Suprapubic skin (tissue), 4 donors: ENCODE results near the gene STAB2. TPM values are rescaled to one million over a fixed set of nuclear protein-coding genes. Genes with fewer than 3 reads are reported as not detected.

ENCODE experiments used
- DNase-seq, 2 donors: peaks; one replicate each; pipeline ENCODE4 v3.0.0-alpha.2; 2019; ENCODE audit warnings: low spot score in 2 of 2
- H3K27ac ChIP-seq: fragments of 200-600 bp; sonication (generic); one replicate; pipeline ENCODE4 v1.5.1; 2019
- H3K27me3 ChIP-seq: fragments of 200-600 bp; sonication (generic); one replicate; pipeline ENCODE4 v1.5.1; 2019
- H3K36me3 ChIP-seq: fragments of 200-600 bp; sonication (generic); one replicate; pipeline ENCODE4 v1.5.1; 2019
- H3K4me1 ChIP-seq: fragments of 200-600 bp; sonication (generic); one replicate; pipeline ENCODE4 v1.5.1; 2019
- H3K4me3 ChIP-seq: fragments of 200-600 bp; sonication (generic); one replicate; pipeline ENCODE4 v1.5.1; 2019; ENCODE audit warnings: mild to moderate bottlenecking
- H3K9me3 ChIP-seq: fragments of 200-600 bp; sonication (generic); one replicate; pipeline ENCODE4 v1.5.1; 2019
- EP300 ChIP-seq: sonication (generic); formaldehyde crosslinking; IDR thresholded peaks from one replicate; pipeline ENCODE4 v1.6.1; 2017; ENCODE audit warnings: antibody characterized with exemption
- POLR2A ChIP-seq, 2 donors: fragments of 450-650 bp; IDR thresholded peaks; one replicate each; pipeline ENCODE4 v1.6.1; 2017; ENCODE audit warnings: antibody characterized with exemption in 2 of 2, mild to moderate bottlenecking in 2 of 2, moderate library complexity in 2 of 2
- POLR2AphosphoS5 ChIP-seq, 3 donors: sonication (generic); formaldehyde crosslinking; IDR thresholded peaks; one replicate each; pipeline ENCODE4 v1.6.1; 2017; ENCODE audit warnings: antibody characterized with exemption in 3 of 3
- WGBS: methylation state at CpG from one replicate; pipeline ENCODE4 v1.1.5; 2018; 5-methylcytosine and 5-hydroxymethylcytosine counted together
- total RNA-seq, 4 donors: library from RNA; depleted of rRNA; stranded (reverse); fragments of >200 nt; gene quantifications; one replicate each; pipeline ENCODE4 v1.1.0, GENCODE V29; 2016
- TF ChIP-seq, protein P1 (sequence below), 2 donors: fragments of 200-600 bp in 1 of 2; fragments of 450-650 bp in 1 of 2; sonication (generic) in 1 of 2; IDR thresholded peaks; one replicate each; pipeline ENCODE4 v1.5.1; 2016 to 2019; ENCODE audit warnings: antibody characterized with exemption in 2 of 2, mild to moderate bottlenecking in 1 of 2, moderate library complexity in 1 of 2

Gene STAB2
- total RNA-seq, 4 donors from 2014 or later = 0.34 TPM; not detected in 3

DNA sequence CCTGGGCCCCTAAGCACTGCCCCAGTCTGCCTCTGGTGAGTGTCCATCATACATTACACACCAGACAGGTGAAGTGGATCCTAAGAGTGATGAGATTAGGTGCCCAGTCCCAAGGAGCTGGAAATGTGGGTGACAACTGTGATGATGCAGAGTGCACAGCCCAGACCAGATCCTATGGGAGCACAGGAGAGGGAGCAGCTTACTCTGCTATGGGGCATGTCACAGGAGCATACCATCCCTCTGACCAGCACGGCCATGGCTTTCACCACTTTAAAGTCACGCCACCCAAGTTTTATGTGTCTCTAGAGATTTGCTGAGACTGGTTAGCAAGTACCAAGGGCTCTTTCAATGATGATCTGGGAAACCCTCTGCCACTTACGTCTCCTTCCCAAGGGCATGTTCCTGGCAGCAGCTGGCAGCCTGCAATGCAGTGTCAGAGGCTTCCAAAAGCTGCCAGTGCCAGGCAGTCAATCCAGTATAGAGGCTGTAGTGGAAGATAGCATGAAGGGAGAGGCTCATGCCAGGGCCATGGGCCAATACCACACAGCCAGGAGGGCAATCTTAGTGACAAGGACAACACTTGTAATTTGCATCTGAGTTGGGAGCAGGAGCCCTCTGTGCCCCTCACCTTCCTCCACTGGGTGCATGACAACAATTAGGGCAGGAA lies 40.2 kb downstream of the STAB2 start:
- Histone ChIP-seq H3K36me3 (no peaks in the 10 kb centered on the region), H3K4me3 (no peak overlapping the region), H3K4me1 (peaks cover 3% of the 10 kb centered on the region), H3K27ac (no peak overlapping the region), H3K27me3 (no peaks in the 10 kb centered on the region), H3K9me3 (no peaks in the 10 kb centered on the region)
- 63% methylated on average over 1 of the region's 3 CpGs for WGBS
- TF ChIP-seq POLR2AphosphoS5 (IDR thresholded peaks at IDR 0.05) = no peak
- no peak for DNase-seq

DNA sequence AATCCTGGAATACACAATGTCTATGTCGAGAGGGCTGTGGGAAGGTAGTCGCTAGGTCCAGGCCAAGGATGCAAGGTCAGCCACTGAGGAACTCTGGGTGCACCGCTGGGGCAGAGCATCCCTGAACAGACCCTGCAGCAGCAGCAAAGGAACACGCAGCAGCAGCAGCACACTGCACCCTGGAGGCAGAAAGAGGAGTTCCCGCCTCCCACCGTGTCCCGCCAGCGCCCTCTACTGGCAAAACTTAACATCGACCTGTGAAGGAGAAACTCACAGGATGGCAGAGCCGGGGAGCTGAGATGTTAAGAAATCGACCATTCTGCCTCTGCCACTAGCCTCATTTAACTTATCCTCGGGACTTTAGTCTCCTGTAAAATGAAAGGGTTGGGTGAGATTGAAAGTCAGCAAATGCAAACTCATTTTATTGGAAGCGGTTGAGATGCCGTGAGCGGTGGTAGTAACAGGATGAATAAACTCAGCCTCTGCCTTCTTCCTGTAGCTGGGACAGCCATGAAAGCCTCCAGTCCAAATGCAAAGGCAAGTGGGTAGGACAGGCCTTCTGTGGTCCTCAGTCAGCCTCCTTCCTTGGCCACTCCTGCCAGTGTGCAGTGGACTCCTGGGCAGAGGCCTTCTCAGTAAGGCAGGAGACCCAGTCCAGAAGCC lies 45.6 kb downstream of the STAB2 start:
- H3K4me1 ChIP-seq = no peaks in the 10 kb centered on the region
- no peaks in the 10 kb centered on the region for H3K36me3 ChIP-seq
- no peaks in the 10 kb centered on the region for H3K9me3 ChIP-seq
- TF ChIP-seq, protein P1, sequence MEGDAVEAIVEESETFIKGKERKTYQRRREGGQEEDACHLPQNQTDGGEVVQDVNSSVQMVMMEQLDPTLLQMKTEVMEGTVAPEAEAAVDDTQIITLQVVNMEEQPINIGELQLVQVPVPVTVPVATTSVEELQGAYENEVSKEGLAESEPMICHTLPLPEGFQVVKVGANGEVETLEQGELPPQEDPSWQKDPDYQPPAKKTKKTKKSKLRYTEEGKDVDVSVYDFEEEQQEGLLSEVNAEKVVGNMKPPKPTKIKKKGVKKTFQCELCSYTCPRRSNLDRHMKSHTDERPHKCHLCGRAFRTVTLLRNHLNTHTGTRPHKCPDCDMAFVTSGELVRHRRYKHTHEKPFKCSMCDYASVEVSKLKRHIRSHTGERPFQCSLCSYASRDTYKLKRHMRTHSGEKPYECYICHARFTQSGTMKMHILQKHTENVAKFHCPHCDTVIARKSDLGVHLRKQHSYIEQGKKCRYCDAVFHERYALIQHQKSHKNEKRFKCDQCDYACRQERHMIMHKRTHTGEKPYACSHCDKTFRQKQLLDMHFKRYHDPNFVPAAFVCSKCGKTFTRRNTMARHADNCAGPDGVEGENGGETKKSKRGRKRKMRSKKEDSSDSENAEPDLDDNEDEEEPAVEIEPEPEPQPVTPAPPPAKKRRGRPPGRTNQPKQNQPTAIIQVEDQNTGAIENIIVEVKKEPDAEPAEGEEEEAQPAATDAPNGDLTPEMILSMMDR (IDR thresholded peaks at IDR 0.05) = peak in 1 of 2 donors; percentile 39
- no peak for TF ChIP-seq POLR2AphosphoS5 (IDR thresholded peaks at IDR 0.05)
- no peak overlapping the region for H3K4me3 ChIP-seq
- no peak overlapping the region for H3K27ac ChIP-seq
- 45% methylated on average over 14 of the region's 15 CpGs for WGBS
- H3K27me3 ChIP-seq = no peaks in the 10 kb centered on the region
- DNase-seq = peak; percentile 66 to 78

DNA sequence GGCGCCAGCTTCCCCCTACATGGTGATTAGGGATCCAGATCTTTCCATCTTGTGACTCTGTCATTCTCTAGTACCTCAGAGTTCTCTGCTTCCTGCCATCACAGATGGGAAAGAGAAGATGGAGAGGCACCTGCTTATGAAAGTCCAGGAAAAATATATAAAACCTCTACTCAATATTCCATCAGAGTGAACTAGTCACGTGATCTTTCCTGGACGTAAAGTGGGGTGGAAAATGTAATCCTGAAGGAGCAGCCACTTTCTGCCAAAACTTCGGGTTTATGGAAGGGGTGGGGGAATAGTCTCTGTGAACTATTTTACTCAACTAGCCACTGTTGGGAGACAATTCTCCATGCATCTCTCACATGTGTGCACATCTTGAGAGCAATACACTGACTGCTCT lies 47.7 kb downstream of the STAB2 start:
- H3K4me3 ChIP-seq = no peak overlapping the region
- H3K36me3 ChIP-seq = no peaks in the 10 kb centered on the region
- H3K27me3 ChIP-seq = peaks cover 3% of the 10 kb centered on the region
- no peak for DNase-seq
- no peak overlapping the region for H3K27ac ChIP-seq
- H3K4me1 ChIP-seq = no peaks in the 10 kb centered on the region
- H3K9me3 ChIP-seq = no peaks in the 10 kb centered on the region
- 81% methylated on average over 4 of the region's 4 CpGs for WGBS
- no peak for TF ChIP-seq POLR2A (IDR thresholded peaks at IDR 0.05)
- no peak for TF ChIP-seq POLR2AphosphoS5 (IDR thresholded peaks at IDR 0.05)
- TF ChIP-seq, protein P1 (IDR thresholded peaks at IDR 0.05) = no peak
- TF ChIP-seq EP300 = no peak

DNA sequence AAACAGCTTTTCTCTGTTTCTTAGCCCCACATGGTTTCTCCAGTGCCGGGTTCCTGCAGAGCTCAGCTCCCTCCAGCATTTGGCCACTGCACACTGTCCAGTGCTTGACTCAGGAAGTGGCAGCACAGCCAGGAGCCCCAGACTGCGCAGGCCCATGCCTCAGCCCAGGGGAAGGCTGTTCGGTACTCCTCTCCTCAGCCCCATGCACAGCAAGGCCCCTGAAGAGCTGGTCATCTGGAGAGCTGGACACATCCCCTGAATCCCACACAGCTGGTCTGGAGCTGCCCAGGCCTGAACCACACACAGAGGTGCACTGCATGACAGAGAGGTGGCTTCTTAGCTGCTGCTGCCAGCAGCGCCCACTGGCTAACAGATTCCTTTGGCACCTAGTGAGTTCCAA lies 48.3 kb downstream of the STAB2 start:
- peak in 1 of 2 donors; percentile 64 for DNase-seq
- peaks cover 3% of the 10 kb centered on the region for H3K27me3 ChIP-seq
- TF ChIP-seq, protein P1 (IDR thresholded peaks at IDR 0.05) = no peak
- TF ChIP-seq POLR2AphosphoS5 (IDR thresholded peaks at IDR 0.05) (no peak), EP300 (no peak)
- H3K27ac ChIP-seq = no peak overlapping the region
- no peaks in the 10 kb centered on the region for H3K36me3 ChIP-seq
- 94% methylated on average over 4 of the region's 4 CpGs for WGBS
- no peak overlapping the region for H3K4me3 ChIP-seq
- no peaks in the 10 kb centered on the region for H3K9me3 ChIP-seq
- H3K4me1 ChIP-seq = no peaks in the 10 kb centered on the region

DNA sequence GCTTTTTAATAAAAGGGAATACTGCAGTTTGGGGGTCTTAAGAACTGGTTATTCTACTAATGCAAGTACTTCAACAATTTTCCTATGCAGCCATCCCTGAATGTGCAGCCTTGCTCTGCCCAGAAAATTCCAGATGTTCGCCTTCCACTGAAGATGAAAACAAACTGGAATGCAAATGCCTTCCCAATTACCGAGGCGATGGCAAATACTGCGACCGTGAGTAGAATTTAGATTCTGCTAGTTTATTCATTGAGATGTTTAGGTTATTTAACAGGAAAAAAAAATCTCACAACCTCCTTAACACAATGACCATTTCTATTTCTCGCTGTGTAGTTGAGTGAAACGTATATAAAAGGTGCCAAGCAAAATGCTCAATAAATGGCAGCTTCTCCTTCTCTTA lies 49.9 kb downstream of the STAB2 start:
- no peak for DNase-seq
- 75% methylated on average over 7 of the region's 7 CpGs for WGBS
- Histone ChIP-seq H3K4me3 (no peak overlapping the region), H3K9me3 (no peaks in the 10 kb centered on the region), H3K27me3 (peaks cover 3% of the 10 kb centered on the region), H3K36me3 (no peaks in the 10 kb centered on the region), H3K27ac (no peak overlapping the region), H3K4me1 (no peaks in the 10 kb centered on the region)
- TF ChIP-seq, protein P1 (IDR thresholded peaks at IDR 0.05) = no peak
- TF ChIP-seq EP300 = no peak
- no peak for TF ChIP-seq POLR2AphosphoS5 (IDR thresholded peaks at IDR 0.05)
- no peak for TF ChIP-seq POLR2A (IDR thresholded peaks at IDR 0.05)
